ENCODE results near the gene RPS3. TPM values are rescaled to one million over a fixed set of nuclear protein-coding genes. Genes with fewer than 3 reads are reported as not detected.
"Not testable (repeated sequence)": the region's sequence is repeated elsewhere in the genome, so short reads cannot be mapped to it uniquely, and the experiment has no call there.

The RPS3 gene
- total RNA-seq, 1 donor from 2014 or later, result 1,962 TPM

DNA sequence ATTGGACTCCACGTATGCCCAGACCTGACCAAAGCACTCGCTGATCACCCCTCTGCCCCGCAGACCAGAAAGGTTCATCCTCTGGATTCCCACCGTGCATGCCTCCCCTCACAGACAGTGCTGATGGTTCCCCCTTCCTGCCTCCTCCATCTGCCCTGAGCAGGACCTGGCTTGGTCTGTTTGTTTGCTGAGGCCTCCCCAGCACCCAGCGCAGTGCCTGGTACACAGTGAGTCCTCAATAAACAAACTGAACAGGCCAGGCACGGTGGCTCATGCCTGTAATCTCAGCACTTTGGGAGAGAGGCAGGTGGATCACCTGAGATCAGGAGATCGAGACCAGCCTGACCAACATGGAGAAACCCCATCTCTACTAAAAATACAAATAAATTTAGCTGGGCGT, 23.7 kb upstream of the RPS3 start:
- Histone ChIP-seq H3K27me3 (no peaks in the 10 kb centered on the region), H4K20me1 (ENCODE audit: low read depth) (no peaks in the 10 kb centered on the region), H3K9ac (no peak overlapping the region), H3K4me3 (no peak overlapping the region), H3K4me1 (no peaks in the 10 kb centered on the region), H3K4me2 (no peak overlapping the region), H3K27ac (no peak overlapping the region), H3K36me3 (no peaks in the 10 kb centered on the region), H3K79me2 (ENCODE audit: low read depth) (no peaks in the 10 kb centered on the region), H2AFZ (replicated peaks) (no peak overlapping the region), H3K9me3 (ENCODE audit: low read depth) (no peaks in the 10 kb centered on the region), H3F3A (ENCODE audit: low read depth) (no peaks in the 10 kb centered on the region)
- no peaks in the 10 kb centered on the region for H3K9me3 Mint-ChIP-seq
- H3K4me3 Mint-ChIP-seq, result no peak overlapping the region
- TF ChIP-seq EZH2phosphoT487 (IDR thresholded peaks at IDR 0.05) (no peak), EZH2 (IDR thresholded peaks at IDR 0.05) (no peak)
- TF ChIP-seq, protein P1, sequence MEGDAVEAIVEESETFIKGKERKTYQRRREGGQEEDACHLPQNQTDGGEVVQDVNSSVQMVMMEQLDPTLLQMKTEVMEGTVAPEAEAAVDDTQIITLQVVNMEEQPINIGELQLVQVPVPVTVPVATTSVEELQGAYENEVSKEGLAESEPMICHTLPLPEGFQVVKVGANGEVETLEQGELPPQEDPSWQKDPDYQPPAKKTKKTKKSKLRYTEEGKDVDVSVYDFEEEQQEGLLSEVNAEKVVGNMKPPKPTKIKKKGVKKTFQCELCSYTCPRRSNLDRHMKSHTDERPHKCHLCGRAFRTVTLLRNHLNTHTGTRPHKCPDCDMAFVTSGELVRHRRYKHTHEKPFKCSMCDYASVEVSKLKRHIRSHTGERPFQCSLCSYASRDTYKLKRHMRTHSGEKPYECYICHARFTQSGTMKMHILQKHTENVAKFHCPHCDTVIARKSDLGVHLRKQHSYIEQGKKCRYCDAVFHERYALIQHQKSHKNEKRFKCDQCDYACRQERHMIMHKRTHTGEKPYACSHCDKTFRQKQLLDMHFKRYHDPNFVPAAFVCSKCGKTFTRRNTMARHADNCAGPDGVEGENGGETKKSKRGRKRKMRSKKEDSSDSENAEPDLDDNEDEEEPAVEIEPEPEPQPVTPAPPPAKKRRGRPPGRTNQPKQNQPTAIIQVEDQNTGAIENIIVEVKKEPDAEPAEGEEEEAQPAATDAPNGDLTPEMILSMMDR (IDR thresholded peaks at IDR 0.05), result no peak
- DNase-seq (ENCODE audit: low spot score), result no peak
- peaks cover 3% of the 10 kb centered on the region for H3K27me3 Mint-ChIP-seq (ENCODE audit: insufficient read depth, low read depth)
- no peaks in the 10 kb centered on the region for H3K4me1 Mint-ChIP-seq
- H3K36me3 Mint-ChIP-seq, result no peaks in the 10 kb centered on the region
- H3K27ac Mint-ChIP-seq, result peak overlapping the region; percentile 86

DNA sequence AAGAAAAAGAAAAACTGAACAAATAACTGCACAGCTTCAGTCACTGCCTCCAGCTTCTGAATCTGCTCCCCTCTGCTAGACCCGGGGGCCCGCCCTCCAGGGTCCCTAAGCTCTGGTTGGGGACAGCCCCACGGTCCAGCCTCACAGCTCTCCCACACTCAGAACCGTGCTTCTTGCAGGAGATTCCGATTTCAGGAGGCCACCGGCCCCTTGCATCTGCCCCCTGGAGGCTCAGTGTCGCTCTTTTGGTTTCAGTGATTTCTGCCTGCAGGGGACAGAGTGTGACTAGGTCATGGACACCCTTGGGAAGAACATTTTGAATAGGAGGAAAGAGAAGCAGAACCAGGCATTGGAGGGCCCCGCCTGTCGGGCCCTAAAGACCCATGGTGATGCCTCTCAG, 23.1 kb upstream of the RPS3 start:
- no peak overlapping the region for H3K27ac Mint-ChIP-seq
- H3K4me2 ChIP-seq, result no peak overlapping the region
- H3K9ac ChIP-seq, result no peak overlapping the region
- H3F3A ChIP-seq (ENCODE audit: low read depth), result no peaks in the 10 kb centered on the region
- no peaks in the 10 kb centered on the region for H3K27me3 ChIP-seq
- peak; percentile 21 for DNase-seq (ENCODE audit: low spot score)
- H3K36me3 ChIP-seq, result no peaks in the 10 kb centered on the region
- H3K4me1 ChIP-seq, result no peaks in the 10 kb centered on the region
- H3K4me3 ChIP-seq, result no peak overlapping the region
- no peaks in the 10 kb centered on the region for H3K9me3 ChIP-seq (ENCODE audit: low read depth)
- peaks cover 3% of the 10 kb centered on the region for H3K27me3 Mint-ChIP-seq (ENCODE audit: insufficient read depth, low read depth)
- TF ChIP-seq EZH2 (IDR thresholded peaks at IDR 0.05), result no peak
- TF ChIP-seq, protein P1 (IDR thresholded peaks at IDR 0.05), result no peak
- H3K4me1 Mint-ChIP-seq, result no peaks in the 10 kb centered on the region
- no peak overlapping the region for H2AFZ ChIP-seq (replicated peaks)
- H3K4me3 Mint-ChIP-seq, result no peak overlapping the region
- H3K27ac ChIP-seq, result no peak overlapping the region
- no peaks in the 10 kb centered on the region for H3K79me2 ChIP-seq (ENCODE audit: low read depth)
- no peaks in the 10 kb centered on the region for H3K9me3 Mint-ChIP-seq
- H3K36me3 Mint-ChIP-seq, result no peaks in the 10 kb centered on the region
- H4K20me1 ChIP-seq (ENCODE audit: low read depth), result no peaks in the 10 kb centered on the region

DNA sequence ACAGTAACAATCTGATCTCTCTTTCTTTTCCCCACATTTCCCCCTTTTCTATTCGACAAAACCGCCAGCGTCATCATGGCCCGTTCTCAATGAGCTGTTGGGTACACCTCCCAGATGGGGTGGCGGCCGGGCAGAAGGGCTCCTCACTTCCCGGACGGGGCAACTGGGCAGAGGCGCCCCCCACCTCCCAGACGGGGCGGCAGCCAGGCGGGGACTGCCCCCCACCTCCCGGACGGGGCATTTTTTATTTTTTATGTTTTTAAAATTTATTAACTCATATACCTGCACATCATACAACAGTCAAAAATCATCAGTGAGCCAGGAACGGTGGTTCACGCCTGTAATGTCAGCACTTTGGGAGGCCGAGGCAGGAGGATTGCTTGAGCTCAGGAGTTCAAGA, 20.5 kb upstream of the RPS3 start:
- not testable (repeated sequence) for H3K27ac ChIP-seq; H3K79me2 ChIP-seq (ENCODE audit: low read depth); H3K27me3 ChIP-seq; H3F3A ChIP-seq (ENCODE audit: low read depth); H3K4me3 Mint-ChIP-seq; H3K27ac Mint-ChIP-seq; DNase-seq (ENCODE audit: low spot score); H3K4me1 ChIP-seq; H3K36me3 ChIP-seq; H3K27me3 Mint-ChIP-seq (ENCODE audit: insufficient read depth, low read depth); H4K20me1 ChIP-seq (ENCODE audit: low read depth); H3K36me3 Mint-ChIP-seq; H2AFZ ChIP-seq (replicated peaks); H3K9me3 ChIP-seq (ENCODE audit: low read depth); H3K4me3 ChIP-seq; H3K4me2 ChIP-seq; H3K4me1 Mint-ChIP-seq; H3K9me3 Mint-ChIP-seq; H3K9ac ChIP-seq

DNA sequence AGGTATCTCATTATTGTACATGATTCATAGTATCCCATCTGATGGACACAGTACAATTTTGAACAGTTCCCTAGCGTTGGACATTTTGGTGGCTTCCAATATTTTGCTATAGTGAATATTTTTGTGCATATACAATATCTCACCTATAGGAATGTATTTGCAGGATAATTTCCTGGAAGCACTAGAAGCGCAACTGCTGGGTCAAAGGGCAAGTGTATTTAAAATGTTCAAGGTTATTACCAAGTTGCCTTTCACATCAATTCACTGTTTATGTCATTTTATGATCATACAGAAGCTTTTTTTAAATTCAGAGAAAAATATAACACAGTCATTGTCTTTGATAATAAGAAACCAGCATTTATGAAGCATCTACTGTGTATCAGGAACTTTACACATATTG, 19.1 kb upstream of the RPS3 start:
- H3K9ac ChIP-seq, result no peak overlapping the region
- H3K9me3 ChIP-seq (ENCODE audit: low read depth), result no peaks in the 10 kb centered on the region
- H3K27ac ChIP-seq, result no peak overlapping the region
- no peak for DNase-seq (ENCODE audit: low spot score)
- no peak overlapping the region for H3K4me3 Mint-ChIP-seq
- peaks cover 10% of the 10 kb centered on the region for H3K4me1 Mint-ChIP-seq
- no peaks in the 10 kb centered on the region for H3K27me3 ChIP-seq
- no peaks in the 10 kb centered on the region for H3F3A ChIP-seq (ENCODE audit: low read depth)
- H3K4me3 ChIP-seq, result no peak overlapping the region
- no peaks in the 10 kb centered on the region for H4K20me1 ChIP-seq (ENCODE audit: low read depth)
- no peak overlapping the region for H3K4me2 ChIP-seq
- no peak overlapping the region for H2AFZ ChIP-seq (replicated peaks)
- no peaks in the 10 kb centered on the region for H3K9me3 Mint-ChIP-seq
- no peaks in the 10 kb centered on the region for H3K4me1 ChIP-seq
- no peak for TF ChIP-seq EZH2phosphoT487 (IDR thresholded peaks at IDR 0.05)
- no peak overlapping the region for H3K27ac Mint-ChIP-seq
- H3K79me2 ChIP-seq (ENCODE audit: low read depth), result no peaks in the 10 kb centered on the region
- no peaks in the 10 kb centered on the region for H3K36me3 Mint-ChIP-seq
- H3K27me3 Mint-ChIP-seq (ENCODE audit: insufficient read depth, low read depth), result peaks cover 7% of the 10 kb centered on the region
- no peaks in the 10 kb centered on the region for H3K36me3 ChIP-seq

Data from neural progenitor cell (in vitro differentiated cells).